ENCODE data around the gene RAP2A.

DNA sequence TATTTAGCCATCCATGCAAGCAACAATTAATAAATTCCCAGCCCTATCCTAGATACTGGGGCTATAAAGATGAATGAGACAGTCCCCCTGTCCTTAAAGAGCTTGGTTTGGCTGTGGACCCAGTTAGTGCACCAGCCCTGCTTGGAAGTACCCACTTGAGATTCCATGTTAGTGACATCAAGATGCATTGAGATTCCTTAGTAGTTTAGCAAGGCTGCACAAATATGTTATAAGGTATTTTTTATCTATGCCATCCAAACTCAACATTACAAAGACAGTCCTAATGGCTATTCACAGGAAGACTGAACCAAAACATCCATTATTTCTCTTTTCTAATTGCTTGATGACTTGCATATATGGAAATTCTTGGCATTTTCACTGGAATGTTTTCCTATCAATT, 48.8 kb upstream of the RAP2A start:
- TF ChIP-seq, protein P1, sequence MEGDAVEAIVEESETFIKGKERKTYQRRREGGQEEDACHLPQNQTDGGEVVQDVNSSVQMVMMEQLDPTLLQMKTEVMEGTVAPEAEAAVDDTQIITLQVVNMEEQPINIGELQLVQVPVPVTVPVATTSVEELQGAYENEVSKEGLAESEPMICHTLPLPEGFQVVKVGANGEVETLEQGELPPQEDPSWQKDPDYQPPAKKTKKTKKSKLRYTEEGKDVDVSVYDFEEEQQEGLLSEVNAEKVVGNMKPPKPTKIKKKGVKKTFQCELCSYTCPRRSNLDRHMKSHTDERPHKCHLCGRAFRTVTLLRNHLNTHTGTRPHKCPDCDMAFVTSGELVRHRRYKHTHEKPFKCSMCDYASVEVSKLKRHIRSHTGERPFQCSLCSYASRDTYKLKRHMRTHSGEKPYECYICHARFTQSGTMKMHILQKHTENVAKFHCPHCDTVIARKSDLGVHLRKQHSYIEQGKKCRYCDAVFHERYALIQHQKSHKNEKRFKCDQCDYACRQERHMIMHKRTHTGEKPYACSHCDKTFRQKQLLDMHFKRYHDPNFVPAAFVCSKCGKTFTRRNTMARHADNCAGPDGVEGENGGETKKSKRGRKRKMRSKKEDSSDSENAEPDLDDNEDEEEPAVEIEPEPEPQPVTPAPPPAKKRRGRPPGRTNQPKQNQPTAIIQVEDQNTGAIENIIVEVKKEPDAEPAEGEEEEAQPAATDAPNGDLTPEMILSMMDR (IDR thresholded peaks at IDR 0.05): no peak
- no peak for TF ChIP-seq POLR2A (IDR thresholded peaks at IDR 0.05)
